Measurements from ENCODE around the gene ATG101. TPM values are rescaled to one million over a fixed set of nuclear protein-coding genes. Genes with fewer than 3 reads are reported as not detected.

ATG101 gene
- total and polyA plus RNA-seq, 8 donors, result 13.6 to 31.7 (median 19.9) TPM

DNA sequence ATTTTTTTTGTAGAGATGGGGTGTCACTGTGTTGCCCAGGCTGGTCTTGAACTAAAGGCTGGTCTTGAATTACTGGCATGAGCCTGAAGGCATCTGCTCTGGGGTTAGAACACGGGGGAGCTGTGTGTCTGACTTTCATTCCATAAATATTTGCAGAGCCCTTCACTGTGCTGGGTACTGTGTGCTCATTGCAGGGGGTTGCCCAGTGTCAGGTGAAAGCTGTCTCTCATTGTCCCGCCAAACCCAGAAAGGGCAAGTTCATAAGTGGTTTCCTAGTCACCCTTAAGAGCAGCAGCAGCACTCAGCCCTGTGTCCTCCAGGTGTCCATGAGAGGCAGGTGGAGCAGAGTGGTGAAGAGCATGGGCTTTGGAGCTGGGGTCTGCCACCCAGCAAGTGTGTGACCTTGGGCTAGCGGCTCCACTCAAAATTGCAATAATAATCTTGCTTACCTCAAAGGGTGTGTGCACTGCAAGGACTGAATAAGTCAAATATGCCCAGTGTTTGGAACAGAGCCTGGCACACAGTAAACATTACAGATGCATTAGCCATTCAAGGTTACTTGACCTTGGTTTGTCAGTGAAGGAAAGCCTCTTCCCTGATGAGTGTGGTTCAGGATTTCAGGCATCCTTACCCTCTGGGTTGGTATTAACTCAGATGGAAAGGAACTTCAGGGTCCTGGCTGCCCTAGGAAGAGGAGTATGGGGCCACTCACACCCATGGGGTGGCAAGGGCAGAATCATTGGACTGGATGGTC, 5.4 kb downstream of the ATG101 start:
- H3K36me3 ChIP-seq, result peaks cover 0 to 20% (median 0%) of the 10 kb centered on the region in 3 donors
- 38 to 39% methylated on average over 3 of the region's 3 CpGs for WGBS, 2 donors
- H3K4me1 ChIP-seq, result peaks cover 6 to 16% (median 15%) of the 10 kb centered on the region in 3 donors
- no peak overlapping the region for H3K4me3 ChIP-seq
- FAIRE-seq (no peak), ATAC-seq (peak in 3 of 4 donors; percentile 34 to 59 (median 56)), DNase-seq (peak in 1 of 6 donors; percentile 16)
- no peaks in the 10 kb centered on the region for H3K27me3 ChIP-seq
- no peak overlapping the region for H3K27ac ChIP-seq
- intact Hi-C loops (cut with DNase I), result no loop called here
- H3K9me3 ChIP-seq, result no peaks in the 10 kb centered on the region
- TF ChIP-seq, protein P1, sequence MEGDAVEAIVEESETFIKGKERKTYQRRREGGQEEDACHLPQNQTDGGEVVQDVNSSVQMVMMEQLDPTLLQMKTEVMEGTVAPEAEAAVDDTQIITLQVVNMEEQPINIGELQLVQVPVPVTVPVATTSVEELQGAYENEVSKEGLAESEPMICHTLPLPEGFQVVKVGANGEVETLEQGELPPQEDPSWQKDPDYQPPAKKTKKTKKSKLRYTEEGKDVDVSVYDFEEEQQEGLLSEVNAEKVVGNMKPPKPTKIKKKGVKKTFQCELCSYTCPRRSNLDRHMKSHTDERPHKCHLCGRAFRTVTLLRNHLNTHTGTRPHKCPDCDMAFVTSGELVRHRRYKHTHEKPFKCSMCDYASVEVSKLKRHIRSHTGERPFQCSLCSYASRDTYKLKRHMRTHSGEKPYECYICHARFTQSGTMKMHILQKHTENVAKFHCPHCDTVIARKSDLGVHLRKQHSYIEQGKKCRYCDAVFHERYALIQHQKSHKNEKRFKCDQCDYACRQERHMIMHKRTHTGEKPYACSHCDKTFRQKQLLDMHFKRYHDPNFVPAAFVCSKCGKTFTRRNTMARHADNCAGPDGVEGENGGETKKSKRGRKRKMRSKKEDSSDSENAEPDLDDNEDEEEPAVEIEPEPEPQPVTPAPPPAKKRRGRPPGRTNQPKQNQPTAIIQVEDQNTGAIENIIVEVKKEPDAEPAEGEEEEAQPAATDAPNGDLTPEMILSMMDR (IDR thresholded peaks at IDR 0.05), result no peak

DNA sequence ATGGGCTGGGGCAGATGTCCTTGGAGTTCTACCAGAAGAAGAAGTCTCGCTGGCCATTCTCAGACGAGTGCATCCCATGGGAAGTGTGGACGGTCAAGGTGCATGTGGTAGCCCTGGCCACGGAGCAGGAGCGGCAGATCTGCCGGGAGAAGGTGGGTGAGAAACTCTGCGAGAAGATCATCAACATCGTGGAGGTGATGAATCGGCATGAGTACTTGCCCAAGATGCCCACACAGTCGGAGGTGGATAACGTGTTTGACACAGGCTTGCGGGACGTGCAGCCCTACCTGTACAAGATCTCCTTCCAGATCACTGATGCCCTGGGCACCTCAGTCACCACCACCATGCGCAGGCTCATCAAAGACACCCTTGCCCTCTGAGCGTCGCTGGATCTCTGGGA, 7.0 kb downstream of the ATG101 start:
- H3K9me3 ChIP-seq, result no peaks in the 10 kb centered on the region
- TF ChIP-seq, protein P1 (IDR thresholded peaks at IDR 0.05), result no peak
- no peak overlapping the region for H3K4me3 ChIP-seq
- H3K4me1 ChIP-seq, result peaks cover 0 to 5% (median 3%) of the 10 kb centered on the region in 3 donors
- no peaks in the 10 kb centered on the region for H3K27me3 ChIP-seq
- DNase-seq (peak in 2 of 6 donors; percentile 32 to 43), FAIRE-seq (no peak), ATAC-seq (no peak)
- H3K27ac ChIP-seq, result no peak overlapping the region
- 90% methylated on average over 16 of the region's 16 CpGs for WGBS, 2 donors
- peaks cover 0 to 20% (median 0%) of the 10 kb centered on the region in 3 donors for H3K36me3 ChIP-seq
- intact Hi-C loops (cut with DNase I), result no loop called here

DNA sequence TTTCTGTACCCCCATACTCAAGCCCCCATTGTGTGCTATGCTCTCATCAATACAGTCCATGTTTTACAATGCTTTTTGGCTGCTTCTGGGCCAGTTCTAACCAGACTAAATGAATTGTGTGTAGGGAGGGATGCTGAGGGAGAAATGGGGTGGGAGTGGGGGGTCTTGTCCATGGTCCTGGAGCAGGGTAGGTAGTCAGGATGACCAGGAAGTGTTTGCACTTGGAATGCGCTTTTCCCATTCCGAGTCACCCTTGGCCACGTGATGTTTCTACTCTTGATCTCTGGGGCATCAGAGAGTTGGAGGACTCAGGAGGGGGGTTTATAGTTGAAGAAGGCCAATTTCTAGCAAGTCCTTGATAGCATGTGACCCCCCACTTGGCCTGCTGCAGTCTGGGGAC, 8.5 kb downstream of the ATG101 start:
- 84 to 88% methylated on average over 3 of the region's 3 CpGs for WGBS, 2 donors
- no peak overlapping the region for H3K4me3 ChIP-seq
- no peak for FAIRE-seq
- no peak for ATAC-seq
- intact Hi-C loops (cut with DNase I), result no loop called here
- H3K4me1 ChIP-seq, result peaks cover 0 to 4% (median 3%) of the 10 kb centered on the region in 3 donors
- peaks cover 0 to 20% (median 0%) of the 10 kb centered on the region in 3 donors for H3K36me3 ChIP-seq
- no peak for DNase-seq
- no peak overlapping the region for H3K27ac ChIP-seq
- H3K27me3 ChIP-seq, result no peaks in the 10 kb centered on the region
- no peaks in the 10 kb centered on the region for H3K9me3 ChIP-seq
- TF ChIP-seq, protein P1 (IDR thresholded peaks at IDR 0.05), result no peak

DNA sequence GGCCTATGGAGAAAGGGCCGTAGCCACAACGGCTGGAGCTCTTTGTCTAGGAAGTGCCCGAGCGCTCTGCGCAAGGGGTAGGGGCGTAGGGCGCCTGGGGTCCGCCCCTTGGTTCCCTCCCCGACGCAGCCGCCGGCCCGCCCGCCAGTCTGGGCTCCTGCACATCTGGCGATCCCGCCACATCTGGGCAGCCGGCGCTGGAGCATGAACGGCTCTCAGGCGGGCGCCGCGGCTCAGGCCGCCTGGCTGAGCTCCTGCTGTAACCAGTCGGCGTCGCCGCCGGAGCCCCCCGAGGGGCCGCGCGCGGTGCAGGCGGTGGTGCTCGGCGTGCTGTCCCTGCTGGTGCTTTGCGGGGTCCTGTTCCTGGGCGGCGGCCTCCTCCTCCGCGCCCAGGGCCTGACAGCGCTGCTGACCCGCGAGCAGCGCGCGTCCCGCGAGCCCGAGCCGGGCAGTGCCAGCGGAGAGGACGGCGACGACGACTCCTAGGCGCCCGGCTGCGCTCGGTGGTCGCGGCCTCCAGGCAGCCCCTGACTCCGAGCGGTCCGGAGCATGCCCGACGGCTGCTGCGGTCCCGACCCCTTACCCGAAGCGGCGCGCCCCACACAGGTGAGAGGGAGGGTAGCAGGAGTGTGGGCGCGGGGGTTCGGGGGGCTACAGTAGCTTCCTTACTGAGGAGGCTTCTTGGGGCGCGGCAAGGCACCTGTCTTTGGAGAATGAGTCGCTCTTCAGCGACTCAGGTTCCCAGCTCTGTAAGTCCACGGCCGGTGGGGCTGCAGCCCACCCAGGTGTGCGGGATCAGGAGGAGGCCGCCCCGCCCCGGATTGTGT, 10.0 kb downstream of the ATG101 start, which contains the start of gene SMIM41:
Gene SMIM41 (plus strand): TSS at position 129 of the 827 bp plus-strand sequence. CDS start 76 bp downstream, at position 205.
- H3K9me3 ChIP-seq, result no peaks in the 10 kb centered on the region
- no peaks in the 10 kb centered on the region for H3K27me3 ChIP-seq
- TF ChIP-seq, protein P1 (IDR thresholded peaks at IDR 0.05), result no peak
- FAIRE-seq (no peak), ATAC-seq (no peak), DNase-seq (peak in 1 of 6 donors; percentile 58)
- H3K4me1 ChIP-seq, result peaks cover 0 to 3% (median 3%) of the 10 kb centered on the region in 3 donors
- 87 to 88% methylated on average over 78 to 87 of the region's 87 CpGs for WGBS, 2 donors
- H3K27ac ChIP-seq, result no peak within 1 kb of the TSS
- no peak within 1 kb of the TSS for H3K4me3 ChIP-seq
- intact Hi-C loops (cut with DNase I), result loop anchor here in 1 of 3 donors (5.0 kb wide), 1 partner anchor 52 kb away; no protein-coding TSS in a partner anchor
- peaks cover 0 to 14% (median 0%) of the 10 kb centered on the region in 3 donors for H3K36me3 ChIP-seq
